Memory B cell (primary cell): Measurements from ENCODE around the gene FCSK.

Experiments used
- ATAC-seq: fragments of 150-1000 bp; cut with Tn5 transposase; 2 replicates; pipeline ENCODE4 v1.10.0; 2021; ENCODE audit warnings: low read depth, mild to moderate bottlenecking, moderate library complexity
- DNase-seq, 2 donors: peaks; one replicate each; pipeline ENCODE4 v3.0.0; 2022; ENCODE audit warnings: low spot score in 2 of 2
- H3K27ac Mint-ChIP-seq: one replicate; pipeline ENCODE4 v1.8.0; 2022; ENCODE audit warnings: mild to moderate bottlenecking, moderate library complexity, mixed read lengths
- H3K27me3 Mint-ChIP-seq: one replicate; pipeline ENCODE4 v1.8.0; 2022; ENCODE audit warnings: mixed read lengths
- H3K36me3 Mint-ChIP-seq: one replicate; pipeline ENCODE4 v1.8.0; 2022; ENCODE audit warnings: mild to moderate bottlenecking, mixed read lengths
- H3K4me1 Mint-ChIP-seq: one replicate; pipeline ENCODE4 v1.8.0; 2022; ENCODE audit warnings: mixed read lengths
- H3K4me3 Mint-ChIP-seq: one replicate; pipeline ENCODE4 v1.8.0; 2022; ENCODE audit warnings: mild to moderate bottlenecking, moderate library complexity, mixed read lengths
- H3K9me3 Mint-ChIP-seq: one replicate; pipeline ENCODE4 v1.8.0; 2022; ENCODE audit warnings: mixed read lengths

The FCSK gene

GRCh38 chr16:70455910-70456309 lies 1.5 kb downstream of the FCSK start:
- no peak overlapping the region for H3K4me3 Mint-ChIP-seq
- no peaks in the 10 kb centered on the region for H3K27me3 Mint-ChIP-seq

GRCh38 chr16:70457446-70458166 lies 3.2 kb downstream of the FCSK start:
- DNase-seq = no peak
- no peaks in the 10 kb centered on the region for H3K9me3 Mint-ChIP-seq
- no peak overlapping the region for H3K27ac Mint-ChIP-seq
- peaks cover 14% of the 10 kb centered on the region for H3K4me1 Mint-ChIP-seq
- no peaks in the 10 kb centered on the region for H3K36me3 Mint-ChIP-seq
- no peak for ATAC-seq
- H3K27me3 Mint-ChIP-seq = no peaks in the 10 kb centered on the region
- no peak overlapping the region for H3K4me3 Mint-ChIP-seq

More at GRCh38 chr16:70455910-70456309, 1.5 kb downstream of the FCSK start:
- no peak overlapping the region for H3K27ac Mint-ChIP-seq
- H3K4me1 Mint-ChIP-seq = peaks cover 14% of the 10 kb centered on the region
- ATAC-seq (no peak), DNase-seq (no peak)
- no peaks in the 10 kb centered on the region for H3K9me3 Mint-ChIP-seq
- no peaks in the 10 kb centered on the region for H3K36me3 Mint-ChIP-seq

GRCh38 chr16:70460737-70461261 lies 6.4 kb downstream of the FCSK start:
- DNase-seq (no peak), ATAC-seq (no peak)
- H3K4me1 Mint-ChIP-seq = peaks cover 4% of the 10 kb centered on the region
- H3K36me3 Mint-ChIP-seq = peaks cover 2% of the 10 kb centered on the region
- no peak overlapping the region for H3K27ac Mint-ChIP-seq
- H3K27me3 Mint-ChIP-seq = no peaks in the 10 kb centered on the region
- no peak overlapping the region for H3K4me3 Mint-ChIP-seq
- no peaks in the 10 kb centered on the region for H3K9me3 Mint-ChIP-seq

GRCh38 chr16:70463235-70463634 lies 8.8 kb downstream of the FCSK start:
- ATAC-seq (no peak), DNase-seq (no peak)
- Mint-ChIP-seq H3K4me1 (no peaks in the 10 kb centered on the region), H3K9me3 (no peaks in the 10 kb centered on the region), H3K36me3 (peaks cover 4% of the 10 kb centered on the region), H3K4me3 (no peak overlapping the region), H3K27me3 (no peaks in the 10 kb centered on the region), H3K27ac (no peak overlapping the region)

- DNase-seq = no peak
- H3K27me3 Mint-ChIP-seq = no peaks in the 10 kb centered on the region
- ATAC-seq = no peak
- no peaks in the 10 kb centered on the region for H3K9me3 Mint-ChIP-seq
- H3K4me1 Mint-ChIP-seq = no peaks in the 10 kb centered on the region
- no peak overlapping the region for H3K4me3 Mint-ChIP-seq
- peaks cover 4% of the 10 kb centered on the region for H3K36me3 Mint-ChIP-seq
- no peak overlapping the region for H3K27ac Mint-ChIP-seq
Observed at GRCh38 chr16:70465999-70466804, 11.8 kb downstream of the FCSK start.

- ATAC-seq (no peak), DNase-seq (no peak)
- Mint-ChIP-seq H3K27ac (no peak overlapping the region), H3K4me3 (no peak overlapping the region), H3K4me1 (no peaks in the 10 kb centered on the region), H3K36me3 (peaks cover 4% of the 10 kb centered on the region), H3K9me3 (no peaks in the 10 kb centered on the region), H3K27me3 (no peaks in the 10 kb centered on the region)
Observed at GRCh38 chr16:70466805-70467076, 12.3 kb downstream of the FCSK start.

GRCh38 chr16:70467113-70467512 lies 12.7 kb downstream of the FCSK start:
- H3K27ac Mint-ChIP-seq = no peak overlapping the region
- H3K4me3 Mint-ChIP-seq = no peak overlapping the region
- H3K36me3 Mint-ChIP-seq = peaks cover 4% of the 10 kb centered on the region
- no peaks in the 10 kb centered on the region for H3K9me3 Mint-ChIP-seq
- DNase-seq (no peak), ATAC-seq (peak; percentile 41)
- H3K27me3 Mint-ChIP-seq = no peaks in the 10 kb centered on the region
- no peaks in the 10 kb centered on the region for H3K4me1 Mint-ChIP-seq

- Mint-ChIP-seq H3K27ac (no peak overlapping the region), H3K36me3 (peaks cover 4% of the 10 kb centered on the region), H3K4me3 (no peak overlapping the region), H3K9me3 (no peaks in the 10 kb centered on the region), H3K4me1 (no peaks in the 10 kb centered on the region), H3K27me3 (no peaks in the 10 kb centered on the region)
- ATAC-seq (no peak), DNase-seq (no peak)
Observed at GRCh38 chr16:70467608-70468007, 13.2 kb downstream of the FCSK start.

GRCh38 chr16:70468776-70469525 lies 14.6 kb downstream of the FCSK start:
- no peaks in the 10 kb centered on the region for H3K27me3 Mint-ChIP-seq
- no peaks in the 10 kb centered on the region for H3K4me1 Mint-ChIP-seq
- H3K36me3 Mint-ChIP-seq = peaks cover 5% of the 10 kb centered on the region
- H3K9me3 Mint-ChIP-seq = no peaks in the 10 kb centered on the region
- no peak overlapping the region for H3K4me3 Mint-ChIP-seq
- ATAC-seq (no peak), DNase-seq (no peak)
- H3K27ac Mint-ChIP-seq = no peak overlapping the region

GRCh38 chr16:70470141-70470926 lies 15.9 kb downstream of the FCSK start:
- Mint-ChIP-seq H3K9me3 (no peaks in the 10 kb centered on the region), H3K27me3 (no peaks in the 10 kb centered on the region), H3K4me1 (no peaks in the 10 kb centered on the region), H3K4me3 (no peak overlapping the region), H3K27ac (no peak overlapping the region), H3K36me3 (peaks cover 5% of the 10 kb centered on the region)
- ATAC-seq (no peak), DNase-seq (no peak)

GRCh38 chr16:70470927-70471341 lies 16.5 kb downstream of the FCSK start:
- Mint-ChIP-seq H3K27ac (no peak overlapping the region), H3K36me3 (peaks cover 5% of the 10 kb centered on the region), H3K27me3 (no peaks in the 10 kb centered on the region), H3K4me1 (no peaks in the 10 kb centered on the region), H3K9me3 (no peaks in the 10 kb centered on the region), H3K4me3 (no peak overlapping the region)
- DNase-seq (no peak), ATAC-seq (no peak)

- H3K27me3 Mint-ChIP-seq = no peaks in the 10 kb centered on the region
- H3K36me3 Mint-ChIP-seq = peaks cover 5% of the 10 kb centered on the region
- DNase-seq = no peak
- no peak for ATAC-seq
- H3K4me3 Mint-ChIP-seq = no peak overlapping the region
- peaks cover 4% of the 10 kb centered on the region for H3K4me1 Mint-ChIP-seq
- H3K27ac Mint-ChIP-seq = no peak overlapping the region
- H3K9me3 Mint-ChIP-seq = no peaks in the 10 kb centered on the region
Observed at GRCh38 chr16:70472786-70473433, 18.5 kb downstream of the FCSK start.
